ENCODE measurements around the gene RNU5B-1.

DNA sequence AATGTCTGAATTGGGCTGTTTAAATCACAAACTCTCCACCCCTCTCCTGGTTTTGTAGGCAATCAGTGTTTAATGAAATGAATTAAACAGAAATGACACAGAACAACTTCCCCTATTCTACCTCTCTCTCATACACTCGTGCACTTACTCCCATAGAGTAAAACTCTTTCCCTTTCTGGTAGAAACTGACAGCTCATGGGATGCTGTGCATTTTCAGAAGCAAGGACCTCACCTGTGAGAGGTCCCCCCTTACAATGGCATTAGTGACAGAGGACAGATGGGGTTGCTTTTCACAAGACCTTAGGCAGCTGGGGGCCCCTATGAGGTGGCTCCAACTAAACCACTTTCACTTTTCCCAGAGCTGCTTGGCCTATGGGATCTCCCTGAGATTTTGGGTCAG is 49.7 kb upstream of the RNU5B-1 start:
- TF ChIP-seq YY1 (IDR thresholded peaks at IDR 0.05; ENCODE audit: insufficient read depth, insufficient read length), result no peak
- no peak for TF ChIP-seq ZNF274 (IDR thresholded peaks at IDR 0.05; ENCODE audit: low read depth, low read length)
- no peak for TF ChIP-seq SUZ12 (IDR thresholded peaks at IDR 0.05; ENCODE audit: extremely low read depth, insufficient read depth, insufficient read length)
